Neural crest cell (in vitro differentiated cells): ENCODE data around the gene TSSK6. TPM values are rescaled to one million over a fixed set of nuclear protein-coding genes. Genes with fewer than 3 reads are reported as not detected.

Source experiments
- DNase-seq: peaks from one replicate; pipeline ENCODE4 v3.0.0; 2021; ENCODE audit warnings: low read depth, mixed read lengths, low spot score
- H3K27ac Mint-ChIP-seq: one replicate; pipeline ENCODE4 v1.8.0; 2021; ENCODE audit warnings: mild to moderate bottlenecking, mixed read lengths; ENCODE audit not compliant: unreplicated experiment
- H3K27me3 Mint-ChIP-seq: 2 replicates; pipeline ENCODE4 v1.8.0; 2021; ENCODE audit warnings: low read depth, mild to moderate bottlenecking, mixed read lengths
- H3K36me3 Mint-ChIP-seq: 2 replicates; pipeline ENCODE4 v1.8.0; 2021; ENCODE audit warnings: low read depth, mild to moderate bottlenecking, mixed read lengths
- H3K4me1 Mint-ChIP-seq: 2 replicates; pipeline ENCODE4 v1.8.0; 2021; ENCODE audit warnings: mixed read lengths
- H3K4me3 Mint-ChIP-seq: one replicate; pipeline ENCODE4 v1.8.0; 2021; ENCODE audit warnings: mild to moderate bottlenecking, mixed read lengths
- H3K9me3 Mint-ChIP-seq: 2 replicates; pipeline ENCODE4 v1.8.0; 2021; ENCODE audit warnings: mixed read lengths
- total RNA-seq: library from RNA; stranded (reverse); gene quantifications from 2 replicates; pipeline ENCODE4 v1.2.1, GENCODE V29; 2021
- TF ChIP-seq, protein P1 (sequence below): fragments of 200-600 bp; sonication (generic); conservative IDR thresholded peaks from 2 replicates; pipeline ENCODE4 v1.5.0; 2021; ENCODE audit warnings: antibody characterized with exemption, mild to moderate bottlenecking

The TSSK6 gene
- total RNA-seq, 1 donor from 2014 or later = 2.9 TPM

GRCh38 chr19:19507354-19507753 lies 8.0 kb downstream of the TSSK6 start:
- TF ChIP-seq, protein P1, sequence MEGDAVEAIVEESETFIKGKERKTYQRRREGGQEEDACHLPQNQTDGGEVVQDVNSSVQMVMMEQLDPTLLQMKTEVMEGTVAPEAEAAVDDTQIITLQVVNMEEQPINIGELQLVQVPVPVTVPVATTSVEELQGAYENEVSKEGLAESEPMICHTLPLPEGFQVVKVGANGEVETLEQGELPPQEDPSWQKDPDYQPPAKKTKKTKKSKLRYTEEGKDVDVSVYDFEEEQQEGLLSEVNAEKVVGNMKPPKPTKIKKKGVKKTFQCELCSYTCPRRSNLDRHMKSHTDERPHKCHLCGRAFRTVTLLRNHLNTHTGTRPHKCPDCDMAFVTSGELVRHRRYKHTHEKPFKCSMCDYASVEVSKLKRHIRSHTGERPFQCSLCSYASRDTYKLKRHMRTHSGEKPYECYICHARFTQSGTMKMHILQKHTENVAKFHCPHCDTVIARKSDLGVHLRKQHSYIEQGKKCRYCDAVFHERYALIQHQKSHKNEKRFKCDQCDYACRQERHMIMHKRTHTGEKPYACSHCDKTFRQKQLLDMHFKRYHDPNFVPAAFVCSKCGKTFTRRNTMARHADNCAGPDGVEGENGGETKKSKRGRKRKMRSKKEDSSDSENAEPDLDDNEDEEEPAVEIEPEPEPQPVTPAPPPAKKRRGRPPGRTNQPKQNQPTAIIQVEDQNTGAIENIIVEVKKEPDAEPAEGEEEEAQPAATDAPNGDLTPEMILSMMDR = no peak
- Mint-ChIP-seq H3K27ac (no peak overlapping the region), H3K27me3 (peaks cover 2% of the 10 kb centered on the region)

DNA sequence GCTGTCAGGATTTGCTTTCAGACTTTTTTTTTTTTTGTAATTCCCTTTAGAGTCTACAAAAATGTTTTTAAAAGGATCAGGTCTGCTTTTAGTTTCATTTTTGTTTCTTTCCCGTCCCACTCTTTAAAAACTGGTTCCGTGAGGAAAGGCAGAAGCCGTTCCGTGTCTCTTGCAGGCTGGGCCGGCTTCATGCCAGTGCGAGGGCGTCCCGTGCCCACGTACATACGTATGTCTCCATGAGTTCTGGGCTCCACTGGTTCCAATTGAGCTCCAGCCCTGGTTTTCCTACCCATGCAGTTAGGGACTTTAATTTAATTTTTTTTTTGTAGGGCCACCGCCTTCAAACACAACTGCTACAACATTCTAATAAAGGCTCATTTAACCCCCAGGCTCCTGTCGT lies 8.8 kb downstream of the TSSK6 start:
- Mint-ChIP-seq H3K27ac (no peak overlapping the region), H3K4me1 (no peaks in the 10 kb centered on the region), H3K4me3 (peak overlapping the region; percentile 38), H3K27me3 (no peaks in the 10 kb centered on the region), H3K9me3 (no peaks in the 10 kb centered on the region), H3K36me3 (peaks cover 10% of the 10 kb centered on the region)
- DNase-seq = no peak
- TF ChIP-seq, protein P1 = no peak

More at GRCh38 chr19:19507354-19507753, 8.0 kb downstream of the TSSK6 start:
- DNase-seq = no peak
- no peaks in the 10 kb centered on the region for H3K4me1 Mint-ChIP-seq
- peaks cover 12% of the 10 kb centered on the region for H3K36me3 Mint-ChIP-seq
- H3K4me3 Mint-ChIP-seq = no peak overlapping the region
- H3K9me3 Mint-ChIP-seq = no peaks in the 10 kb centered on the region

- TF ChIP-seq, protein P1 = no peak
- H3K36me3 Mint-ChIP-seq = peaks cover 10% of the 10 kb centered on the region
- H3K27me3 Mint-ChIP-seq = no peaks in the 10 kb centered on the region
- no peaks in the 10 kb centered on the region for H3K9me3 Mint-ChIP-seq
- H3K4me3 Mint-ChIP-seq = no peak overlapping the region
- no peak overlapping the region for H3K27ac Mint-ChIP-seq
- no peaks in the 10 kb centered on the region for H3K4me1 Mint-ChIP-seq
- no peak for DNase-seq
Measured at GRCh38 chr19:19505669-19506326, 9.6 kb downstream of the TSSK6 start.

- no peak overlapping the region for H3K27ac Mint-ChIP-seq
- H3K9me3 Mint-ChIP-seq = no peaks in the 10 kb centered on the region
- H3K27me3 Mint-ChIP-seq = no peaks in the 10 kb centered on the region
- TF ChIP-seq, protein P1 = no peak
- peaks cover 10% of the 10 kb centered on the region for H3K36me3 Mint-ChIP-seq
- no peak overlapping the region for H3K4me3 Mint-ChIP-seq
- no peaks in the 10 kb centered on the region for H3K4me1 Mint-ChIP-seq
- no peak for DNase-seq
Measured at GRCh38 chr19:19504754-19505668, 10.3 kb downstream of the TSSK6 start.

DNA sequence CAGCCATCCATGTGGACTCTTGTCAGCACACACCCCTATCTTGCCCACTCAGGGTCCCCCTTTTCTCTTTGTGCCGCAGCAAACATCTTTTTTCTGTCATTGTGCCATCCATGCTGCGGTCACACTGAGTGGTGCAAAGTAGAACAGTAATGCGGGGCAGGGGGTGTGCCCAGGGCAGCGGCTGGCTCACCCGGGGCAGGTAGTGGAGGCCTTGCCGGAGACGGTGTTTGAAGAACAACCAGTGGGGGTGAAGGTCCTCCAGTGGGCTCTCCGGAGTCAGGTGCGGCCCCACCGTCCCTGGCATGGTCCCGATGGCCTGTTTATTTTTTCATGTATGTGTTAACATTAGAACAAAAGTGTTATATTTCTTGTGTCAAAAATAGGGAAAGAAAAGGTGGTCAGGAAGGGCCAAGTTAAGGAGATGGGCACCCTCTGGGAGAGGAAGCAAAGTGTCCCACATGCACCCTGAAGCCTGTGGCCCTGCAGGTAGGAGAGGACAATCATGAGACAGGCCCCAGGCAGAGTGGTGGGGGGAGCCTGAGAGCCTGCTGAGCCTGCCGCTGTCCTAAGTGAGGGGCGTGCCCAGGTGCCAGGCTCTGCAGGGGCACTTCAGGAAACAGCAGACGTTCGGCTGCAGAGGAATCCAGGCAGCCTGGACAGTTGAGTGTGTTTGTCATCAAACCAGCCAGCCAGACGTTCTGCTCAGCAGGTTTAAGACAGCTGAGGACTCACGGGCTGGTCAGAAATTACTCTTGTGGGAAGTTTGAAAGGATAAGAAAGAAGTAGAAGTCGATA lies 12.3 kb downstream of the TSSK6 start:
- Mint-ChIP-seq H3K27ac (no peak overlapping the region), H3K27me3 (no peaks in the 10 kb centered on the region), H3K4me1 (no peaks in the 10 kb centered on the region), H3K4me3 (peak overlapping the region; percentile 32), H3K36me3 (peaks cover 10% of the 10 kb centered on the region), H3K9me3 (no peaks in the 10 kb centered on the region)
- no peak for DNase-seq
- TF ChIP-seq, protein P1 = no peak
